GM12878 (cell line): ENCODE results near the gene PFKM. TPM values are rescaled to one million over a fixed set of nuclear protein-coding genes. Genes with fewer than 3 reads are reported as not detected.

Experiments used
- ASH2L ChIP-seq: fragments of 300-600, 200-600 bp; sonication (generic); IDR thresholded peaks from 2 replicates; pipeline ENCODE4 v1.6.1; 2017; ENCODE audit warnings: low read depth, mild to moderate bottlenecking, borderline replicate concordance
- ATF2 ChIP-seq: IDR thresholded peaks from 2 replicates; pipeline ENCODE4 v1.6.1; 2012; ENCODE audit warnings: low read length, inconsistent platforms
- BACH1 ChIP-seq: fragments of 450-650 bp; IDR thresholded peaks from 2 replicates; pipeline ENCODE4 v1.6.1; 2017; ENCODE audit warnings: mild to moderate bottlenecking, borderline replicate concordance
- BHLHE40 ChIP-seq, 2 experiments: fragments of 450-650 bp in 1 of 2; IDR thresholded peaks; 2 replicates each; pipeline ENCODE4 v1.6.1; 2011 to 2017; ENCODE audit warnings: low read depth in 2 of 2, borderline replicate concordance in 1 of 2, improper control_type of control experiment in 1 of 2, low read length in 1 of 2, mild to moderate bottlenecking in 1 of 2
- CREB1 ChIP-seq: IDR thresholded peaks from 2 replicates; pipeline ENCODE4 v1.6.1; 2012; ENCODE audit warnings: low read depth, mild to moderate bottlenecking, inconsistent platforms
- FOXM1 ChIP-seq: IDR thresholded peaks from 2 replicates; pipeline ENCODE4 v1.6.1; 2012; ENCODE audit warnings: low read depth, mild to moderate bottlenecking, inconsistent platforms, low read length, moderate library complexity
- HCFC1 ChIP-seq: fragments of 150-350 bp; IDR thresholded peaks from 2 replicates; pipeline ENCODE4 v1.6.1; 2014; ENCODE audit warnings: low read length
- HDGF ChIP-seq: fragments of 450-650 bp; IDR thresholded peaks from 2 replicates; pipeline ENCODE4 v1.6.1; 2016; ENCODE audit warnings: antibody characterized with exemption
- IRF3 ChIP-seq: fragments of 450-650 bp; IDR thresholded peaks from 2 replicates; pipeline ENCODE4 v1.6.1; 2014; ENCODE audit warnings: mild to moderate bottlenecking
- KDM1A ChIP-seq: fragments of 200-600 bp; sonication (generic); IDR thresholded peaks from 2 replicates; pipeline ENCODE4 v1.6.1; 2016; ENCODE audit warnings: borderline replicate concordance
- MXI1 ChIP-seq: fragments of 150-350 bp; IDR thresholded peaks from 2 replicates; pipeline ENCODE4 v1.6.1; 2011; ENCODE audit warnings: low read depth, mild to moderate bottlenecking, inconsistent platforms, low read length, improper control_type of control experiment
- NFYA ChIP-seq: IDR thresholded peaks from 2 replicates; pipeline ENCODE4 v1.6.1; 2011; ENCODE audit warnings: low read depth, mild to moderate bottlenecking, low read length, improper control_type of control experiment, borderline replicate concordance
- NFYB ChIP-seq: IDR thresholded peaks from 2 replicates; pipeline ENCODE4 v1.6.1; 2011; ENCODE audit warnings: low read depth, mild to moderate bottlenecking, low read length, improper control_type of control experiment, moderate library complexity; ENCODE audit not compliant: insufficient read depth
- NR2F1 ChIP-seq: fragments of 450-650 bp; conservative IDR thresholded peaks from 2 replicates; pipeline ENCODE4 v1.6.1; 2017; ENCODE audit warnings: mild to moderate bottlenecking
- POLR2A ChIP-seq: IDR thresholded peaks from 2 replicates; pipeline ENCODE4 v1.6.1; 2011; ENCODE audit warnings: low read depth, mild to moderate bottlenecking, low read length
- POLR2AphosphoS5 ChIP-seq: IDR thresholded peaks from 2 replicates; pipeline ENCODE4 v1.6.1; 2011; ENCODE audit warnings: mild to moderate bottlenecking, low read length, inconsistent platforms
- RELA ChIP-seq: fragments of 450-650 bp; IDR thresholded peaks from 2 replicates; pipeline ENCODE4 v1.8.0; 2014; ENCODE audit warnings: borderline replicate concordance; ENCODE audit not compliant: partially characterized antibody
- SMC3 ChIP-seq: IDR thresholded peaks from 2 replicates; pipeline ENCODE4 v1.6.1; 2011; ENCODE audit warnings: low read length, improper control_type of control experiment, borderline replicate concordance
- SREBF1 ChIP-seq: IDR thresholded peaks from 2 replicates; pipeline ENCODE4 v1.6.1; 2012; ENCODE audit warnings: mild to moderate bottlenecking, low read length
- SREBF2 ChIP-seq: IDR thresholded peaks from 2 replicates; pipeline ENCODE4 v1.6.1; 2012; ENCODE audit warnings: mild to moderate bottlenecking, low read length
- TAF1 ChIP-seq: IDR thresholded peaks from 2 replicates; pipeline ENCODE4 v1.6.1; 2011; ENCODE audit warnings: mild to moderate bottlenecking, low read depth, low read length, borderline replicate concordance
- TCF12 ChIP-seq: IDR thresholded peaks from 2 replicates; pipeline ENCODE4 v1.6.1; 2011; ENCODE audit warnings: low read depth, mild to moderate bottlenecking, low read length
- TCF7 ChIP-seq: IDR thresholded peaks from 2 replicates; pipeline ENCODE4 v1.6.1; 2014; ENCODE audit warnings: antibody characterized with exemption, borderline replicate concordance
- ZBTB33 ChIP-seq: fragments of 450-650 bp; IDR thresholded peaks from 2 replicates; pipeline ENCODE4 v1.6.1; 2017; ENCODE audit warnings: mild to moderate bottlenecking
- ZNF207 ChIP-seq: fragments of 450-650 bp; IDR thresholded peaks from 2 replicates; pipeline ENCODE4 v1.6.1; 2014; ENCODE audit warnings: antibody characterized with exemption, mild to moderate bottlenecking, borderline replicate concordance
- ZNF274 ChIP-seq: IDR thresholded peaks from one replicate; pipeline ENCODE4 v1.8.0; 2011; ENCODE audit not compliant: insufficient read length, insufficient read depth
- ZNF384 ChIP-seq: IDR thresholded peaks from 2 replicates; pipeline ENCODE4 v1.6.1; 2012; ENCODE audit warnings: low read depth, mild to moderate bottlenecking, low read length, improper control_type of control experiment, borderline replicate concordance
- ZNF622 ChIP-seq: fragments of 450-650 bp; IDR thresholded peaks from 2 replicates; pipeline ENCODE4 v1.6.1; 2017; ENCODE audit warnings: mild to moderate bottlenecking, inconsistent platforms
- polyA plus RNA-seq, 11 experiments: library from polyadenylated mRNA; depleted of rRNA in 4 of 11; unstranded in 6 of 11; stranded (reverse) in 5 of 11; fragments of >200 nt; fragmentation: Nextera tagmentation in 4 of 11; fragmentation: Illumina TruSeq in 1 of 11; extraction: Ambion mirVana in 4 of 11; extraction: Trizol in 1 of 11; gene quantifications; 1 replicate in 1 of 11; 2 replicates in 10 of 11; pipeline versions ENCODE4 v1.2.1 to v1.2.3, GENCODE V29; 2011 to 2016; ENCODE audit warnings: inconsistent platforms in 2 of 11, missing spikeins in 2 of 11, low read depth in 1 of 11
- total RNA-seq, 4 experiments: library from RNA; depleted of rRNA in 3 of 4; stranded (reverse); fragments of >200 nt in 3 of 4; fragmentation: Illumina TruSeq in 1 of 4; extraction: Trizol in 1 of 4; gene quantifications; 2 replicates each; pipeline versions ENCODE4 v1.2.1 to v1.2.3, GENCODE V29; 2013 to 2021

The PFKM gene
- total and polyA plus RNA-seq, 10 of the 15 experiments (the other 5 are each of a cell fraction or from before 2014, with no cell fraction given) = 27.6 to 80.0 (median 55.8) TPM

GRCh38 chr12:48157018-48157888 lies 38.1 kb downstream of the PFKM start, which contains the start of gene ASB8 (continued):
- TF ChIP-seq SREBF2 (no peak), BHLHE40 (IDR thresholded peaks at IDR 0.05; ENCODE audit: borderline replicate concordance in 1 of 2, low read depth in 2 of 2, low read length in 1 of 2) (peak in 1 of 2 experiments; percentile 35; a peak in 2 of 4 replicates), ASH2L (no peak), ZNF622 (no peak), FOXM1 (no peak), IRF3 (no peak), HDGF (no peak), TAF1 (peak; percentile 31; the same call in 1 of the 2 replicates), TCF12 (0 out of 2 replicates have a peak, but pooled peaks have one; percentile 50), ZNF207 (no peak), ZBTB33 (no peak), ZNF384 (peak; percentile 4; the same call in 1 of the 2 replicates), MXI1 (peak; percentile 57; the same call in 1 of the 2 replicates), ZNF274 (no peak), NFYA (no peak), HCFC1 (peak; percentile 55), RELA (no peak), SREBF1 (peak; percentile 72), BACH1 (0 out of 2 replicates have a peak, but pooled peaks have one; percentile 19), SMC3 (no peak), POLR2A (peak; percentile 82), NR2F1 (peak; percentile 88), CREB1 (no peak; the same call in 1 of the 2 replicates), TCF7 (no peak), POLR2AphosphoS5 (peak; percentile 82), NFYB (no peak), KDM1A (no peak), ATF2 (no peak)
